Liver (tissue), 9 donors: ENCODE data around the gene TUBB4B. TPM values are rescaled to one million over a fixed set of nuclear protein-coding genes. Genes with fewer than 3 reads are reported as not detected.

Experiments used
- DNase-seq: peaks from one replicate; pipeline ENCODE4 v3.0.0-alpha.2; 2017; ENCODE audit warnings: low spot score
- H3K27ac ChIP-seq, 2 donors: one replicate each; pipeline ENCODE4 v1.7.0; 2013; ENCODE audit warnings: inconsistent platforms in 2 of 2, low read length in 2 of 2, control low read depth in 1 of 2, low read depth in 1 of 2, mild to moderate bottlenecking in 1 of 2
- H3K27me3 ChIP-seq, 4 donors: one replicate each; pipeline versions ENCODE4 v1.6.1 to v1.7.0; 2013; ENCODE audit warnings: low read length in 3 of 4, inconsistent platforms in 1 of 4, mild to moderate bottlenecking in 1 of 4, moderate library complexity in 1 of 4; ENCODE audit not compliant: control insufficient read depth in 4 of 4, insufficient read depth in 4 of 4
- H3K36me3 ChIP-seq, 4 donors: one replicate each; pipeline versions ENCODE4 v1.6.1 to v1.7.0; 2013; ENCODE audit warnings: low read length in 3 of 4, mild to moderate bottlenecking in 3 of 4, low read depth in 1 of 4, moderate library complexity in 1 of 4; ENCODE audit not compliant: control insufficient read depth in 4 of 4, insufficient read depth in 3 of 4
- H3K4me1 ChIP-seq, 4 donors: one replicate each; pipeline versions ENCODE4 v1.6.1 to v1.7.0; 2013; ENCODE audit warnings: low read length in 3 of 4, mild to moderate bottlenecking in 3 of 4, moderate library complexity in 1 of 4; ENCODE audit not compliant: control insufficient read depth in 4 of 4, insufficient read depth in 4 of 4
- H3K4me3 ChIP-seq, 3 donors: one replicate each; pipeline versions ENCODE4 v1.6.1 to v1.7.0; 2013; ENCODE audit warnings: low read length in 3 of 3, control low read depth in 1 of 3, low read depth in 1 of 3, mild to moderate bottlenecking in 1 of 3
- H3K9ac ChIP-seq, 2 donors: one replicate each; pipeline ENCODE4 v1.7.0; 2013; ENCODE audit warnings: low read length in 2 of 2, mild to moderate bottlenecking in 2 of 2, moderate library complexity in 2 of 2, control low read depth in 1 of 2, low read depth in 1 of 2
- H3K9me3 ChIP-seq, 4 donors: one replicate each; pipeline versions ENCODE4 v1.6.1 to v1.7.0; 2013; ENCODE audit warnings: low read length in 3 of 4; ENCODE audit not compliant: control insufficient read depth in 4 of 4
- CTCF ChIP-seq: fragments of 150-350 bp; IDR thresholded peaks from 2 replicates; pipeline ENCODE4 v1.5.1; 2017; ENCODE audit warnings: improper control_type of control experiment, low read depth, low read length; ENCODE audit not compliant: missing input control
- FOXA2 ChIP-seq: IDR thresholded peaks from 2 replicates; pipeline ENCODE4 v1.6.1; 2016; ENCODE audit warnings: antibody characterized with exemption
- JUND ChIP-seq, 2 donors: IDR thresholded peaks; 2 replicates each; pipeline ENCODE4 v1.6.1; 2016; ENCODE audit warnings: antibody characterized with exemption in 2 of 2
- NR2F2 ChIP-seq: IDR thresholded peaks from 2 replicates; pipeline ENCODE4 v1.6.1; 2016; ENCODE audit warnings: antibody characterized with exemption
- RXRA ChIP-seq, 2 donors: IDR thresholded peaks; 2 replicates each; pipeline ENCODE4 v1.6.1; 2017 to 2018; ENCODE audit warnings: antibody characterized with exemption in 2 of 2, mild to moderate bottlenecking in 1 of 2
- SP1 ChIP-seq: IDR thresholded peaks from 2 replicates; pipeline ENCODE4 v1.6.1; 2018; ENCODE audit warnings: antibody characterized with exemption, mild to moderate bottlenecking
- TAF1 ChIP-seq: conservative IDR thresholded peaks from 2 replicates; pipeline ENCODE4 v1.6.1; 2016; ENCODE audit warnings: antibody characterized with exemption, mild to moderate bottlenecking
- WGBS: extraction: QIAGEN DNeasy Blood & Tissue Kit; methylation state at CpG from one replicate; pipeline ENCODE4 v1.1.7; 2013; 5-methylcytosine and 5-hydroxymethylcytosine counted together
- polyA plus RNA-seq, 2 donors: library from polyadenylated mRNA; stranded (reverse) in 1 of 2; unstranded in 1 of 2; fragments of 200-250 nt in 1 of 2; fragments of >200 nt in 1 of 2; fragmentation: Nextera tagmentation in 1 of 2; extraction: Ambion mirVana in 1 of 2; gene quantifications; one replicate each; pipeline versions ENCODE4 v1.2.1 to v1.2.3, GENCODE V29; 2013 to 2015
- total RNA-seq, 2 donors: library from RNA; depleted of rRNA; stranded (reverse); fragments of >200 nt; gene quantifications; one replicate each; pipeline ENCODE4 v1.2.3, GENCODE V29; 2014
- TF ChIP-seq, protein P1 (sequence below): IDR thresholded peaks from 2 replicates; pipeline ENCODE4 v1.6.1; 2016; ENCODE audit warnings: antibody characterized with exemption
- TF ChIP-seq, protein P2 (sequence below): IDR thresholded peaks from 2 replicates; pipeline ENCODE4 v1.6.1; 2016; ENCODE audit warnings: antibody characterized with exemption
- donor health status: healthy.
- donor health status: healthy.
- donor health status: healthy.
- donor health status: healthy.
- donor health status: healthy.

Gene TUBB4B
- total and polyA plus RNA-seq, 4 donors, result 173 to 199 (median 185) TPM

GRCh38 chr9:137232510-137232909 lies 8.6 kb upstream of the TUBB4B start:
- Histone ChIP-seq H3K4me1 (peaks cover 5 to 14% (median 8%) of the 10 kb centered on the region in 4 donors), H3K36me3 (no peaks in the 10 kb centered on the region), H3K27me3 (no peaks in the 10 kb centered on the region), H3K4me3 (no peak overlapping the region), H3K27ac (no peak overlapping the region), H3K9me3 (no peaks in the 10 kb centered on the region), H3K9ac (no peak overlapping the region)
- DNase-seq, result no peak
- 87% methylated on average over 24 of the region's 24 CpGs for WGBS
- TF ChIP-seq RXRA (IDR thresholded peaks at IDR 0.05) (no peak), SP1 (no peak), TAF1 (no peak), FOXA2 (no peak), NR2F2 (no peak), JUND (IDR thresholded peaks at IDR 0.05) (no peak)
- TF ChIP-seq, protein P1, sequence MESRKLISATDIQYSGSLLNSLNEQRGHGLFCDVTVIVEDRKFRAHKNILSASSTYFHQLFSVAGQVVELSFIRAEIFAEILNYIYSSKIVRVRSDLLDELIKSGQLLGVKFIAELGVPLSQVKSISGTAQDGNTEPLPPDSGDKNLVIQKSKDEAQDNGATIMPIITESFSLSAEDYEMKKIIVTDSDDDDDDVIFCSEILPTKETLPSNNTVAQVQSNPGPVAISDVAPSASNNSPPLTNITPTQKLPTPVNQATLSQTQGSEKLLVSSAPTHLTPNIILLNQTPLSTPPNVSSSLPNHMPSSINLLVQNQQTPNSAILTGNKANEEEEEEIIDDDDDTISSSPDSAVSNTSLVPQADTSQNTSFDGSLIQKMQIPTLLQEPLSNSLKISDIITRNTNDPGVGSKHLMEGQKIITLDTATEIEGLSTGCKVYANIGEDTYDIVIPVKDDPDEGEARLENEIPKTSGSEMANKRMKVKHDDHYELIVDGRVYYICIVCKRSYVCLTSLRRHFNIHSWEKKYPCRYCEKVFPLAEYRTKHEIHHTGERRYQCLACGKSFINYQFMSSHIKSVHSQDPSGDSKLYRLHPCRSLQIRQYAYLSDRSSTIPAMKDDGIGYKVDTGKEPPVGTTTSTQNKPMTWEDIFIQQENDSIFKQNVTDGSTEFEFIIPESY, result no peak

- no peak for DNase-seq
- Histone ChIP-seq H3K36me3 (no peaks in the 10 kb centered on the region), H3K27me3 (no peaks in the 10 kb centered on the region), H3K4me3 (no peak overlapping the region), H3K9me3 (no peaks in the 10 kb centered on the region), H3K9ac (no peak overlapping the region), H3K27ac (no peak overlapping the region), H3K4me1 (peaks cover 5 to 21% (median 8%) of the 10 kb centered on the region in 4 donors)
- 75% methylated on average over 40 of the region's 40 CpGs for WGBS
- TF ChIP-seq RXRA (IDR thresholded peaks at IDR 0.05), result no peak
- no peak for TF ChIP-seq NR2F2
- TF ChIP-seq SP1, result no peak
- TF ChIP-seq, protein P2, sequence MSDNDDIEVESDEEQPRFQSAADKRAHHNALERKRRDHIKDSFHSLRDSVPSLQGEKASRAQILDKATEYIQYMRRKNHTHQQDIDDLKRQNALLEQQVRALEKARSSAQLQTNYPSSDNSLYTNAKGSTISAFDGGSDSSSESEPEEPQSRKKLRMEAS, result no peak
- TF ChIP-seq JUND (IDR thresholded peaks at IDR 0.05), result no peak
- TF ChIP-seq, protein P1, result no peak
- TF ChIP-seq CTCF, result no peak
Observed at GRCh38 chr9:137233143-137233980, 7.7 kb upstream of the TUBB4B start.
